ENCODE results near the gene THUMPD2.

GRCh38 chr2:39733070-39733674, 45.9 kb downstream of the THUMPD2 start:
- TF ChIP-seq POLR2A (IDR thresholded peaks at IDR 0.05) = no peak
- TF ChIP-seq, protein P1, sequence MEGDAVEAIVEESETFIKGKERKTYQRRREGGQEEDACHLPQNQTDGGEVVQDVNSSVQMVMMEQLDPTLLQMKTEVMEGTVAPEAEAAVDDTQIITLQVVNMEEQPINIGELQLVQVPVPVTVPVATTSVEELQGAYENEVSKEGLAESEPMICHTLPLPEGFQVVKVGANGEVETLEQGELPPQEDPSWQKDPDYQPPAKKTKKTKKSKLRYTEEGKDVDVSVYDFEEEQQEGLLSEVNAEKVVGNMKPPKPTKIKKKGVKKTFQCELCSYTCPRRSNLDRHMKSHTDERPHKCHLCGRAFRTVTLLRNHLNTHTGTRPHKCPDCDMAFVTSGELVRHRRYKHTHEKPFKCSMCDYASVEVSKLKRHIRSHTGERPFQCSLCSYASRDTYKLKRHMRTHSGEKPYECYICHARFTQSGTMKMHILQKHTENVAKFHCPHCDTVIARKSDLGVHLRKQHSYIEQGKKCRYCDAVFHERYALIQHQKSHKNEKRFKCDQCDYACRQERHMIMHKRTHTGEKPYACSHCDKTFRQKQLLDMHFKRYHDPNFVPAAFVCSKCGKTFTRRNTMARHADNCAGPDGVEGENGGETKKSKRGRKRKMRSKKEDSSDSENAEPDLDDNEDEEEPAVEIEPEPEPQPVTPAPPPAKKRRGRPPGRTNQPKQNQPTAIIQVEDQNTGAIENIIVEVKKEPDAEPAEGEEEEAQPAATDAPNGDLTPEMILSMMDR (IDR thresholded peaks at IDR 0.05 in 8 of 11, conservative IDR thresholded peaks at IDR 0.05 in 3 of 11) = no peak
- TF ChIP-seq POLR2AphosphoS5 (IDR thresholded peaks at IDR 0.05) = no peak

All from spleen (tissue), 7 donors.